Raji (cell line): ENCODE data around the gene ATP1B1.

ENCODE experiments used
- POLR2A ChIP-seq: IDR thresholded peaks from 2 replicates; pipeline ENCODE4 v1.6.1; 2011; ENCODE audit warnings: low read depth, low read length, control low read depth; ENCODE audit not compliant: insufficient read depth

Gene ATP1B1

DNA sequence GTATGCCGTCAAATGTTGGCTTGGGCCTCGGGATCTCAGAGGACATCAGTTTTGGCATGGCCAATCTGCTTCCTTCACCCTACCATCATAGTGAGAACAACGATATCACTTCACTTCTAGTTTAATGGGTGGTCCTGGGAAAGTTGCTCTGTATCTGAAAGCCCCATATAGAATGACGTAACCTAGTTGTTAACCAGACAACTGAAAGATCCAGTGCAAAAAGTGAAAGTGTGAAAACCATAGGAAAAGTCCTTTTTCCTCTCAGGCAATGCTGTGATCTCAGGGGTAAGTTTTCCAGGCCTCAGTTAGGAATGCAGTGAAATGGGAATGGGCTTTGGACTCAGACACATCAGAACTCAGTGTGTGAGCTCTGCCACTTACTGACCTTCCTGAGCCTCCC, 18.6 kb upstream of the ATP1B1 start:
- no peak for TF ChIP-seq POLR2A

DNA sequence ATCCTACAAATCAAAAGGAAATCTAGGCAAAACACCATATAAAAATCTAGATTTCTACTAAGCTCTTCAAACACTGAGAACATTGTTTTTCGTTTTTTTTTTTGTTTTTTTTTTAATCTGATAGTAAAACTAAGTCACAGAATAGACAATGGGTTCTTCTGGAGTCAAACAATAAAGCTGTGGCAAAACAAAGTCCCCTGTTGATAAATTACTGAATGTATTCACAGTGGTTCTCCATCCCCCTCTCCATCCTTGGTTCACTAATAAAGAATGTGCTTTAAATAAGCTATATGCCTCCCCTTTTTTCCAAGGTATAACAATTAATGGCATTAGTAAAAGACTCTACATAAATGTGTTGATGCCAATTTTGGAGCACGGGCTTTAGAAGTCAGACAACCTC, 16.7 kb upstream of the ATP1B1 start:
- TF ChIP-seq POLR2A: no peak

DNA sequence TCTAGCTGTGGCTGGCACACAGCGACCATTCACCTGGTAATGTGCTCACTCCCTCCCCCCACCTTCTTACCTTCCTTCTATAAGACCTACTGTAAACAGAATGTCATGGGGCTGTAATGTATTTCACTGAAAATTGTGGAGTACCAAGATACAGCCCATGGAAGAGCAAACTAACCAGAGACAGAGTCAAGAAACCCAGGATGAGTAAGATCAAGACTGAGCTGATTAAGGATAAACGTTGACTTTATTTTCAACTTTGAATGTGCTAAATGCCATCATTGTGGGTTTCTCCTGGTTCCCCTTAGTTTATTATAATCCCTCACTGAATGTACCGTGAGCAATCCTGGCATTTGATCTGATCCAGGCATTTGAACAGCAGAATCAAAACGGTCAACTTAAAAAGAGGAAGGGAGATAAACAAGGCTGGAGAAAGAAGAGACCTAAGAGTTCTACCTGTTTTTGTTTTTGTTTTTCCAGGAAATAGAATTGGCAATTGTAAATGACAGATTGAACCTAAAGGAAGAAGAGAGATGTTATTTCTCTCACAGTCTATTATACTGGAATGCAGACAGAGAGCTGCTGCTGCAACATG, 16.1 kb upstream of the ATP1B1 start:
- no peak for TF ChIP-seq POLR2A

DNA sequence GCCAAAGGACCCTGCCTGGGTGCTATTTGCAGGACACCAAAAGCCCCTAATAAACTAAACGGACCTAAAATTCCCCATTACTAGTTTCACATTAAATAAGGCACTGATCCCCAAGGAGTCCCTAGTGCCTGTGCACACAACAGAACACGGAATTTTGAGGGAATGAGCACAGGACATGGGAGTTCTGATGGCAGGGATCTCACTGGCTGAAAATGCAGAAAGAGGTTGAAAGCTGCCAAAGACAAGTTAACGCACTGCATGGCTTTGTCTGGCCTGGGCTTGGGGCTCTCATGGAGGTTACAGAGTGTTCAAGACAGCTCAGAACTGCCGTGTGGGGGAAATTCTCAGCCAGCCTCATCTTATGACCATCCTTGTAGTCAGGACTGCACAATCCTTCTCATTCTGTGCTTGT, 15.6 kb upstream of the ATP1B1 start:
- no peak for TF ChIP-seq POLR2A

DNA sequence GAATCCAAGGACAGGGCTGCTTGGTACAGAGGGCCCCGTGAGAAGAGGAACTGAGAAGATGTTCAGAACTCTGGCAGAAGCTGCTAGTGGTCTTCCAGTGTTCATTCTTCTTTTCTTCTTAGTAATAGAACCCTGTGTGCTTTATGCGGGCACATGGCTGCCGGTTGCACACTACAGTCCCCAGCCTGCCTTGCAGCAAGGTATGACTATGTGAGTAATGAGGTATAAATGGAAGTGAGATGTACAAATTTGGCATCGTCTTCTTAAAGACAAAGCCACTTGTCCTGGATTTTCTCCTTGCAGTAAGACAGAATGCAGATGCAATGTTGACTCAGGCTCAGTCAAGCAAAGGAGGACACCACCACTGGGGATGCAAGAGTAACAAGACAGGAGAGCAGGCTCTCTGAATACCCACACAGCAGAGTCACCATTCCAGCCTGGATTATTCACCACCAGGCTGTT, 15.0 kb upstream of the ATP1B1 start:
- TF ChIP-seq POLR2A: no peak

DNA sequence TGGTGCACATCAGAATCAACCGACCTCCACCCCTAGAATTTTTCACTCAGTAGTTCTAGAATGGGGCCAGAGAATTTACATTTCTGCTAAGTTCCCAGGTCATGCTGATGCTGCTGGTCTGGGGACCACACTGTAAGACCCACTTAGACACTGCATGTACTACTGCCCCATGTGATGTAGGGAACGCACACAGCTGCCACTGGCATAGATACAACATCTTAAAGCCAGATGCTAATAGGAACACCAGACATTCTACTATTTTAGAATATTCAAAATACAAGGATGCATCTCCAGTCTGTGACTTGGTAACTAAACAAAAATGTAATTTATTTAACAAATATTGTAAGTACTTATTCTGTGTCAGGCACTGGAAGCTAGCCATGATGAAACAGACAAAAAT, 14.1 kb upstream of the ATP1B1 start:
- no peak for TF ChIP-seq POLR2A

DNA sequence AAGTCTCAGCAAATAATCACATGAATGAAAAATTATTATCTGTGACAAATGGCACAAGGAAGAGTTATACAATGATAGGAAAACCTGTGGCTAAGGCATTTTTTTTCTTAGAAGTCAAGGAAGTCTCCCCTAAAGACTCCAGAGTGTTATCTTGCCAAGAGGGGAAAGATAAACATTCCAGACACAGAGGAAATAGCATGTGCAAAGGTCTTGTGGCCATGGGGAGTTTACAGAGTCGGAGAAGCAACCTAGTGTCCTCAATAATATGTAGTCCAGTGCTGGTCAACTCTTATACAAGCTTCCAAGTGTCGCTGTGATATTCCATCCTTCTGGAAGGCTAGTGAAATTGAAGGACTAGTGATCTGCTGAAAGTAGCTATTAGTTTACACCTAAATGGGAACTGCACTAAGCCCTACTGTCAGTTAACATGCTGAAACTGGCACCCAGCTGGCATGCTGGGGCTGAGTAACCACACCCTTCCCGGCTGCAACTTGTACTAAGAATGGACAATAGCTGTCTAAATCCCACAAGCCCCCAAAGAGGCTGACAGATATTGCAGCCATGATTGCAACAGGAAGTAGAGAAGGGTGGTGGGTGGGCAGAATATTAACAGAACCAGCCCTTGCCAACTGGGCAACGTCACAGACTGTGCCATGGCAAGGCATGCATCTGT, 11.5 kb upstream of the ATP1B1 start:
- no peak for TF ChIP-seq POLR2A

DNA sequence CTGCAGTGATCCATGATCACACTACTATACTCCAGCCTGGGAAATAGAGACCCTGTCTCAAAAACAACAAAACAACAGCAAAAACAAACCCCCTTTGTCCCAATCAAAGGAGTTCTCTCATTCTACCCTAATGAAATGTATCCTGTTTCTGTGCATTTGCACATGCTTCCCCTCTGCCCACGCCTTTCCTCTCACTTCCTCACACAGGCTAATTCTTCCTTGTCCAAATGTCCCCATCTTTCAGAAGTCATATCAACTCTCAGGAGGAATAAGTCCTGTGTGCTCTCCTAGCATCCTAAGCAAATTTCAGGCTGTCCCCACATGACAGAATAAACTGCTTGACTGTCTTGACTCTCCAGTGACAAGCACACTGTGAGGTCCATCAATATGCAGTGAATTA, 8.1 kb upstream of the ATP1B1 start:
- TF ChIP-seq POLR2A: no peak

DNA sequence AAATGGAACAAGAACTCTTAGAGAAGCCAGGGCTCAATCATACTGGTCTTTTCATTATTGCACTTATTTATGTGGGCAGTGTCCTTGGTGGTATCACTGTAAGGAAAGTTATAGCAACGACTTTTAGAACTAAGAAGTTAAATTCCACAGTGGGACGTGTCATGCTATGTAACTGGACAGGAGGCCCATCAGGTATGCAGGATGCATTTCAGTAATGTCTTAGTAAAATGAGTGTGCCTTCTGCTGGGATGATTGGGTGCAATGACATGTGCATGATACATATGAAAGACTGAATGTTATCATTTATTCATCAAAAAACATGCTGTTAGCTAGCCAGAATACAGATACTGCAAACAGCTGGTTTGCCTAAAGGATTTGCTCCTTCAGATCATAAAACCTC, 6.9 kb upstream of the ATP1B1 start:
- TF ChIP-seq POLR2A: no peak

DNA sequence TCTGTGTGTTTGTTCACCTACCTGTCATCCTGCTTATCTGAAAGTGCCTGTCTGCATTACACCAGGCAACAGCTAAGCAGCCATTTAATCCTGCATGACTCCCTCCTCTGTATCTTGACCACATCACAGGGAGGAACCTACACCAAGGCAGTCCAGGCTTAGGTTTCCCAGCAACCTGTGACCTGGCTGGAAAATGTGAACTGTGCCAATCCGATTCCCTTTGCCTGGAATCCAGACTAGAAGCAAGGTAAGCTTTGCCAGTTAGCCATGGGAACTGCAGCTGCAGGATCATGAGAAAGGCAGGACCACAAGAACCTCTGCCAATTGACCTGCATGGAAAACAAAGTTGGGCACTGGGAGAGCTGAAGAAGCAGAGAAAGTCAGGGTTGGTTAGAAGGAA, 6.3 kb upstream of the ATP1B1 start:
- TF ChIP-seq POLR2A: no peak

DNA sequence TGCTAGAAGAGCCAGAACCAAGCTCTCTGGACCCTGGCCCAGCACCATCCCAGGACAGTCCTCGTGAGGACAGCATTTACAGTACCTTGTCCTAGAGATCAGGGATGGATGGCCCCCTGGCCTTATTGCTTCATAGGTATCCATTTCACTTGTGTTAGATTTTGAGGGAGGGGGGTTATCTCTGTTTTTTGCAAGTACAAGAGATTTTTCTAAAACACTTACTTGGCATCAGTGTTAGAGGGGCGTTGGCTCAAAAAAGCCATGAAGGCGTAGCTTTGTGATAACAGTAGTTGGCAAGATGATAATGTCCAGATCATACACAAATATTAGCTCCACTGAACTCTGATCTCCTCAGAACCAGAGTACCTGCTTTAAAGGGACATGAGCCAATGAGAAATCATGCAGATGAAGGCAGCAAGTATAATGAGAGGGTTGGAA, 5.8 kb upstream of the ATP1B1 start:
- TF ChIP-seq POLR2A: no peak

DNA sequence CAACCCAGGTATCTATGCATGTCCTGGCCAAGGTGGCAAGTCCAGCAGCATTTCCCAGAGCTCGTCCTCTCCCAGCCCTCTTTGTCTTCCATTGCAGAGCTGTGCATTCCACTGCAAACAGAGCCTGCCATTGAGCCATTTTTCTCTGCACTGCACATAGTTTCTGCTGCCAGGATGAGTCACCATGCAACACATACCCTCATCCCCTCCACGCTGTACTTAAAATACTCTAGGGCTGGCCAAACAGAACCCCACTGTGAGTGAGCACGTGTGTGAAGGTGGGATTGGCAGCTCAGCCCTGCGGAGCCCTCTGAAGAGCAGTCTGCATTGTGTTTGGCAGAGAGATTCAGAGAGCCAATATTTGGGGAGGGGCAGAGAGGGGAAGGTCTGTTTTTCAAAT, 3.9 kb upstream of the ATP1B1 start:
- TF ChIP-seq POLR2A: no peak

DNA sequence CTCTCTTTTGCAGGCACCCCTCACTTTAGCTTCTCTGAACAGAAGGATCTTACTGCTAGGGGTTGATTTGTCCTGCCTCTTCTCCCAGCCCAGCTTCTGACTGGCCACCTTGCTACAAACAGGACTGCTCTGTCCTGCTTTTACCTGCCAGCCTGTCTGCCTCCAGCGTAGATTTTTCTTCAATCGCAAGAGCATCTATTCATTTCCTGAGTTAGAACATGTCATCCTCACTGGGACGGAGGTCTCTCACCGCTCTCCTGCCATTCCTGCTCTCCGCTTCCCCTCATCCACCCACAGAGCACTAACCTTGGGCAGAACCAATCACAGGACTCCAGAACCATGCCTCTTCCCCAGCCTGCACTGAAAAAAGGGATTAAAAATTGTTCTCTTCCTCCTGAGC, 3.5 kb upstream of the ATP1B1 start:
- TF ChIP-seq POLR2A: no peak

DNA sequence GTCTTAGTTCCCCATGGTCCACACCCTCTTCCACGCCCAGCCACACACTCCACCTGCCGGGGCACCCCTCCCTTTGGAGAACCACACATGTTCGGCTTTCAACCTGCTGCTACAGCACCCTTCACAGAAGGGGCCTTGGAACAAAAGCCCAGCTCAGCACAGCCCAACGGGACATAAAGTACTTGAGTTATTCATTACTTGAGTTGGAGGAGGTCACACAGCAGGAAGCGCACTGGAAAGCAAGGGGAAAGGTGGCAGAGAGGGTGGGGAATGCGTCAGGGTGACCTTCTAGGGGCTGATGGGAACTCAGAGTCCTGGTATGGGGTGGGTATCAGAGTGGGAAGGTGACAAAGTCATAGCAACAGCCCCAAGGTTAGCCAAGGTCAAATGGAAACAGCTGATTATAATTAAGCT, 3.0 kb upstream of the ATP1B1 start:
- TF ChIP-seq POLR2A: no peak

DNA sequence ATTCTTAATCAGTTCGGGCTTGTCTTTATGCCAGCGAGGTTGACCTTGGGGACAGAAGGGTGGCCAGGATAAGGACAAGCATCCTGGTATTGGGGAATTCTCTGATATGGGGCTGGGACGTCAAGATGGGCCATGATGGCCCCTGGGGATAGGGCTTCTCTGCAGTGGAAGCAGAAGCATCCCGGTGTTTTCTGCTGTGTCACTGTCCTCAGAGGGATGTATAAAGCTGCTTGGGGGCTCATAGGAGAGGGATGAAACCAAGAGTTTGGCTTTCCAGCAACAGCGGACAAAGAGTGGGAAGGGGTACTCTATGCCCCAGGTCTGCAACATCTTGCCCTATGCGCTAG, 1.4 kb upstream of the ATP1B1 start:
- no peak for TF ChIP-seq POLR2A

DNA sequence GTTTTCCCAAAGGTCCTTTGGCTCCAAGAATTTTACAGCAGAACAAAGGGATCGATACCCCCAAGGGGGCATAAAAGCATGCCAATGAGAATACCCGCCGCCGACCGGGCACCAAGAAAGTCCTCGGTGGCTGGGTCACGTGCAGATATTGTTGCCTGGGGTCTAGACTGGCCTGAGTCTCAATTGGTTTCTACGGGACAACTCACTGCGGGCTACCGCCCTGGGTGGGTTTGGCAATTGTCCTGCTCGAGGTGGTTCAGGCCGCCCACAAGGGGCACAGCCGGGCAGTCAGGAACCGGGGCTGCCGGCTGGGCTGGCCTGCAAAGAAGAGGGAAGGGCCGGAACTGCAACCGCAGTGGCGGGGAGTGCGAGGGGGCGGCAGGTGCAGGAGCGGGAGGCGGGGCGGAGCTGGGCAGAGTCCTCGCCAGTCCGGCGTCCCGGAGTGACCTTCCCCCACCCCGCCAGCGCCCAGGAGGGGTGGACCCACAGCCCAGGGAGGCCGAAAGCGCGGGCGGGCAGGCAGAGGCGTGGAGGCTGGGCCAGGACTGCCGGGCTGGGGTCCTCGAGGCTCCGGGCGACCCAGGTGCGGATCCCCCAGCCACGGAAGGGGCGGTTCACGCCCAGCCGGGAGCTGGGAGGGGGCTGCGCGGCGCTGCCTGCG, 926 bp upstream of the ATP1B1 start:
- TF ChIP-seq POLR2A: no peak
